Inflammatory macrophage (primary cell): Measurements from ENCODE around the gene TRIL.

Source experiments
- DNase-seq, 2 donors: peaks; one replicate each; pipeline ENCODE4 v3.0.0-alpha.2; 2020 to 2022

Gene TRIL

DNA sequence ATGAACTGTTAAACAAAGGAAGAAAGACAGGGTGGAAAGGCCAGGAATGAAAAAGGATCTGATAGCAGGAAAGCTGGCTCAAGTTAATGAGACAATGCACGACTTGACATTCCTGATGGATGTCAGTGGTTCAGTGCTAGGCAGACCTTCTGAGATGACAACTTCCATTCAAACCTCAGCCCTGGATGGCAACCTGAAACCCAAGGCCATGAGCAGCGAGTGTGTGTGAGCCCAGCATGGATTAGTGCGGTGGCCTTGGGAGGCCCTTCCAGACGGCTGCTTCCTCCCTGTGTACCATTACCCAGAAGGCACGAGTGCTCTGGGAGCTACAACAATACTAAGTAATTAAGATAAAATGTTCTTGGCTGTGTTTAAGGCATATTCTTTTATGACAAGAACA is 18.8 kb downstream of the TRIL start:
- DNase-seq: no peak

DNA sequence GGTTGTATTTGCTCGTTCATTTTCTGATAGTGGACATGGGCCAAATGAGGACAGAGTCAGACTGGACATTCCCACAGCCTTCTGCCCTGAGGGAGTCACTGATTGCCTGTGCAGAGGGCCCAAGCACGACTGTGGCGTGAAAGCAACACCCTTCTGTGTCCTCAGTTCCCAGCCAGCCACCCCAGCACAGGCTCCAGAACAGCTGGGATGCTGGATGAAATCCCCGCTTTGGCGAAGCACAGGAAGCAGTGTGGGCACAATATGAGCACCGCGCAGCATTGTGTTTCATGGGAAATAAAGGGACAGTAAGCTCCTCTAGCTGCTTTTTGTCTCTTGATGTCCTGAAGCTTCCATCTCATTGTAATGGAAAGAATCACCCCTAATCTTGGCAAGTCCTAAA is 20.5 kb downstream of the TRIL start:
- no peak for DNase-seq

DNA sequence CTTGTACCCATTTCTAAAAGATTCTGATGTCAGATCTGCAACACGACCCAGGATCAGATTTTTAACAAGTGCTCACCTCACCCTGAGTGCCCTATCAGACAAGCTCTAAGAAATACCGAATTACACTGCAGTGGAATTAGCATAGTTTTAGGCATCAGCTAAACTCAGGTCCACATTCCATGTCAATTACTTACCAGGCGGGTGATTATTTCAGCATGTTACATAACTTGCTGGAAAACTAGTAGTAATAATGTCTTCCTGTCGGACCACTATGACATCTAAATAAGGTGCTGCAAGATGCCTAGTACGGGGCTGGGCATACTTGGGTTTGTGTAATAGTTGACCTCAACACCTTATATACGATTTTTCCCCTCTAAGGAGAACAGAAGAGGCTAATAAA is 21.0 kb downstream of the TRIL start:
- no peak for DNase-seq

DNA sequence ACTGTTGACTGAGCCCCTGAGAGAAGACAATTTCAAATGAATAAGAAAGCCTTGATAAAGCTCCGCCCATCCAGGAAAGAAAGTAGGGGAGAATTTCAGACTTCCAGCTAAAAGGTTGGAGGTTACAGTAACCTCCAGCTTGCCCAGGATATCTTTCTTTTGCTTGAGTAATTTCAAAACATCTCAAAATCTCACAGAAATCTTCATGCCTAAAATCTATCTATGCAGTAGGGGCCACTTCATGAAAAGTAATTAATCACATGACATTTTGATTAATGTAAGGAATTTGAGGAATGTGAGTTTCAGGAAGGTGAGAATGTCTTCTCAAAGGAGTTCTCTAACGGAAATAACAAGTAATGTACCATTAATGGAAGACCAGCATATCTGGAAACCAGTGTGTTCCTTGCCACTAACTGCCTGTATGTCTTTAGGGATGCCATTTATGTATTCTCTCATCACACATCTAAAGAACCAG is 24.2 kb downstream of the TRIL start:
- no peak for DNase-seq

DNA sequence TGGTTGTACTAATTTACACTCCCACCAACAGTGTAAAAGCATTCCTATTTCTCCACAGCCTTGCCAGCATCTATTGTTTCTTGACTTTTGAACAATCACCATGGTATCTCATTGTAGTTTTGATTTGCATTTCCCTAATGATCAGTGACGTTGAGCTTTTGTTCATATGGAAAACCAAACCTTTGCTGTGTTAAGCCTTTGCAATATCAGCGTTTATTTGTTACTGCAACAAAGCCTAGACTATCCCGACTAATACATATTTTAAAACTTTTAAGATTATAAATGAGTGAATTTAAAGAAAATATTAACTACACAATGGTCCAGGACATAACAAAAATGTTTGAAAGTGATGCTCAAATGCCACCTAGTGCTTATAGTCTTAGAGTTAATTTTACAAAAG is 26.6 kb downstream of the TRIL start:
- DNase-seq: no peak

DNA sequence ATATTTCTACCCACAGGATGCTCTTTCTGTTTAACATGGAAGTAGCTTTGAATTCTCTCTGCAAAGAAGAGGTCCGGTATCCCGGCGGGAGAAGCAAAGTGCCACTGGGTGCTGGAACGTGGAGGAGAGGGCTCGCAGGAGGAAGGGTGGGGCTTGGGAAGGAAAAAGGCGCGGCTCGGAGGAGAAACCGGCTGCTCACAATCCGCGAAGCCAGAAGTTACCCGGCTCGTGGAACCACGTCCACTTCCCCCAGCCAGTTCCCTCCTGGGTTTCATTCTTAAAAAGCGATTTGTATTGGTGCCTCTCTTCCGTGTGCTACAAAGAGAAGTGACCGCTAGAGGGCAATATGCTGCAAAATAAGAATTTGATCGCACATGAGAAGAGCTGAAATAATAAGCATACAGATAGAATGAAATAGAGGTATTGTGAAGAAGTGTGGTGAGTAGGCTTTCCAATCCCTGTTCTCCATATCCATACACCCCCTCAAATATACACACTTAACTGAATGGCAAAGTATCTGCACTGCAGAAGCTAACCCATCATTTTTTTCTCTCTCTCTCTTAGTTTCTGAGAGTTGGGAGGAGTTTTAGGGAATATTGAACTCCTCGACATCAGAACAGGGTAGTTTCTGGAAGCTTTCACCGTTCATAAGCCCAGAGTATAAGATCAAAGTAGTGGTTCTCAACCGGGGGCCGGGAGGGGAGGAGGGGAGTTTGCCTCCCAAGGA is 31.1 kb downstream of the TRIL start:
- peak; percentile 92 to 93 for DNase-seq

DNA sequence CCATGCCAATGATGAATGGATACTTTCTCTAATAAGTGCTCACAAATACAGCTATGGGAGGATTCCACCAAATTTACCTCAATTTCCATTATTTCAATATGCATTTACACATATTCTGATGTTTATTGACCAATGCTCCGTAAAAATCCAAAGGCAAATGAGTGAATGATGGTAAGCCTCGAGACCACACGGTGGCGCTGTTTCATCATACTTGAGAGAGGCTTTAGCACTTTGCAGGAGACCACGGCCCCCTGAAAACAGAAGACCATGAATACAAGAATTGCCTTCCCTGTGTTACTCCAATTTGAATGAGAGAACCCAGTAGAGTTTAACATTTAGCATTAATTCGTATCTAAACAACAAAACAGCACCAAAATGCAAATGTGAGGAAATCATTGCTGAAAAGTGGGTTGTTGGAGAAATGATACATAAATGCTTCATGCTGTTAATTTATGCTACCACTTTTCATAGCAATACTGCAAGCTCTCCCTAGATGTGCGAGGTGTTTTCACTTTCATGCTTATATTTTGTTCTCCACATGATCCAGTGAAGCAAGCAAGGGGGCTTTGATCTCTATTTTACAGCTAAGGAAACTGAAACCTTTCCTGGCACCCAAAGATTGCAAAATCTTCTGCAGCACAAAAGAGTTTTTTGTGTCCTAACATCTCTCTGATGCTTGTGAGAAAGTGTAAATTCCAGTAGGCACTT is 35.4 kb downstream of the TRIL start:
- DNase-seq: peak; percentile 75 to 77

DNA sequence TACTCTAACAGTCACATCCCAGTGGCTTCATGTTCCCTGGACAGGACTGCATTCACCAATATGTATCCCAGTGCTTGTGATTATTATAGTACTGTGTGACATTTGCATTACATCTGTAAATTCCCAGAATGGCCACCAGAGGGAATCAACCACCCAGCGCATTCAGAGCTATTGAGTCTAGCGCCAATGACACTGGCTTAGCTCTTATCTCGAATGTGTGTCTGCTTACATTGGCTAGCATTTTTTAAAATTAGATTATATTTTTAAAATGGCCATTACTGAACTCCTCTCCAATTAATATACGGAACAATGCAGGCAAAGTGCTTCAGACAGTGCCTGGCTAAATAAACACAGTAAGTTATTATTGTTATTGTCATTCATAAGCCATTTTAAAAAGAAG is 36.3 kb downstream of the TRIL start:
- peak; percentile 66 to 70 for DNase-seq

DNA sequence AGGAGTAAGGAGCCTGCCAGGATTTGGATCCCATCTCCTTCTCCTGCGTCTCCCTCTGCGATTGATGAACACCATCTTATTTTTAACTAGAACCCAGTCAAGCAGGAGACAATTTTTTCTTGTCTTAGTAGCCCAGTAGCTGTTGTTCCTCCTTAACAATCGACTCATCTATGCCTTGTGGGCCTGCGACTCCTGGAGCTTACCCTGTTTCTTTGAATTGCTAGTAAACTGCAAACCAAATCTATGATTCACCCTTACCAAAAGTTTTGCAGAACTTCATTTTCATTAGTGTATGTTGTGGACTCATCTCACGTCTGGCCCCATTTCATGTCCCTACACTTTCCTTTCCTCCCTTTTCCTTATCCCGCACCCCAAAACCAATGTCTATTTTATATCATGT is 37.7 kb downstream of the TRIL start:
- no peak for DNase-seq

DNA sequence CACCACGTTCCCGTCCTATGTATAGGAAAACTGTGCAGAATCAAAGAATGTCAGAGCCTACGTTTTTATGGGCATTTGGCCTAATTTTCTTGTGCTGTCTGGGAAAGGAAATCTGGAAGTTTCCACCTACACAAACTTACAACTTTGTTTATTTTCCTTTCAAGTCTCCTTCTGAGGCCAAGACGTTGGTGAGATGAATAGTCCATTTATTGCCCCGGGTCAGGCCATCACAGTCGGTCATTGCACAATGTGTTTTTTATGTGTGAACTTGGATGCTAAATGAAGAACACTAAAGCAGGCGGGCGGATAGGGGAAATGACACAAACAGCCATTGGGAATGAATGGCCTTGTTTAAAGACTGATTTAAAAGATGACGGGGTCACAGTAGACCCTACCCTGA is 38.6 kb downstream of the TRIL start:
- no peak for DNase-seq

DNA sequence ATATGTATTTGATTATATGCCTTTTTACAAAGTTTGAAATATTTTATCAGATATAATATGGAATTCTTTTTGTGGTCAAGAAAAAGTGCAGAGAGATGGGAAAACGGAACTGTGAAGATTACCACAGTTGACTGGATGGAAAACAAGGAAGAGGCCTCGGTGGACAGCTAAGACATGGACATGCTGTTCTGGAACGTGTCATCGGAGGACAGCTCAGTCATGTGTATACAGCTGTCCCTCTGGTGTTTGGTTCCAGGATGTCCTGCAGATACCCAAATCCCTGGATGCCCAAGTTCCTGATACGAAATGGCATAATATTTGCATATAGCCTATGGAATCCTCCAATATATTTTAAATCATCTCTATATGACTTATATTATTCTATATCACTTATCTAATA is 49.4 kb downstream of the TRIL start:
- DNase-seq: no peak

DNA sequence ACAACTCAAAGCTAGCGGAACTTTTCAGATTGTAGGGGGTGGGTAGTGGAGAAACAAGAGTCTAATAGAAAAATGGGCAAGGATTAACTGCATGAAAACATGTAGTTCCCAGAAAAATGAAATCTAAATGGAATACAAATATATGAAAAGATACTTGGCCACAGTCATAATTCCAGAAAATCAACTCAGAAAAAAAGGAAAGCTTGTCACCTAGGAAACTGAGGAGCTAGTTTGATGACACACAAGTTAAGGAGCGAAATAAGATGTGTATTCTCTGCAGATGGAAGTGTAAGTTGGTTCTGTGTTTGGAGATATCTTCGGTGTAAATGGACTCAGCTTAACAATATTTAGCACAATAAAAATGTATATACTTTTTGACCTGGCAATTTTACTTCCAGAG is 52.7 kb downstream of the TRIL start:
- no peak for DNase-seq

DNA sequence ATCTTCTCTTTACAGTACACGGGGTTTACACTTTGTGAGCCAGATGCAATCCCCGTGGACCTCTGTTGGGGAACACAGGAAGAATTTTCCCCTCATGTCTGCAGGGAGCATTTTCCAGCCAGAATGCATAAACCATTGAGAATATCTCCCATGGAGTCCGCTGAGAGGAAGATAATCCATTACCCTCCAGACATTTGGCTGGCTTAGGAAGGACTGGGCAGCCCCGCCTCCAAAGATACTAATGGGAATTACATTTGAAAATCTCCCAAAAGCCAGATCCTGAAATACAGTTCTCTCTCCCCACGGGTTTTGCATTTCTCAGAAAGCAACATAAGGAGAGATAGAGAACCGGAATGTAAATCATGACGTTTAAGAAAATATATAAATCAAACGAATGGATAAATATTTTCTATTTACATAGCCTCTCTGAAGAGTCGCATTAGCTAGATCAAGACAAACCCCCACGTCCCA is 53.5 kb downstream of the TRIL start:
- no peak for DNase-seq

DNA sequence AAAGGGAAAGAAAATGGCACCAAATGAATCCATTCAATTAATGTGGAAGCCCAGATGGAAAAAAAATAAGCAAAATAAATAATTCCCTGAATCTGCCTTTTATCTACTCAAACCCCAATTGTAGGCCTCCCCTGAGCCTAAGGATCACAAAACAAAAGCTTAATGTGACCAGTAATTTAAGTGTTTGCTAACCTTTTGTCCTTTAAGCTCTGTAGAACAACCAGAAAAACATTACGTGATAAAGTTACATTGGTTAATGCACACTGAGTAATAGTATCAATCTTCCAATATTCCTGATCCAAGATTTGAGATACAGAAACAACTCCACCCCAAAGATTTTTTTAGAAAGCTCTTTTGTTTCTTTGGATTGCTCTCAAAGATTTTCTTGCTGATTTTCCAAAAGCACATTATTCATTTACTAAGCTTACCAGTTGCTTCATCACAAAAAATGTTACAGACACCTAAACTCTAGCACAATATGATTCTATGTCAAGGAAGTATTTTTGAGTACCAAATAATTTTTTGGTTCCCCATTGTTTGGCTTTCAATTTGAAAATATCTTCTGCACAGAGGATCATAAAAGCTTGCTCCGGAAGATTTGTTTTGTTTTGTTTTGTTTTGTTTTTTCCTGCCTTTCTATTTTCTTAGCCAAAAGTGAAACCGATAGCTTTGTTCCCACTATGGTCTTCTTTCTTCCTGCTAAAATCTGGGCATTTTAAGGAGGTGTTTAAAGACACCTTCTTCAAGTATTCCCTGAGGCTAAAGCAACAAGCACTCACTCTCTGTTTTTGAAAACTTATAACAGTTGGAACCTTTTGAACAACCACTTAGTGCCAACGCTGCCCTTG is 54.2 kb downstream of the TRIL start:
- no peak for DNase-seq
